ENCODE results near the gene MALAT1. TPM values are rescaled to one million over a fixed set of nuclear protein-coding genes. Genes with fewer than 3 reads are reported as not detected.

Gene MALAT1
- total RNA-seq, 6 donors from 2014 or later: 9,697 to 52,390 (median 19,698) TPM

- Histone ChIP-seq H3K4me1 (peaks cover 66 to 72% (median 69%) of the 10 kb centered on the region in 4 donors), H3K4me3 (peak overlapping the region in 1 of 4 donors; percentile 16), H3K27ac (peak overlapping the region; percentile 90 to 99 (median 96)), H3K27me3 (no peaks in the 10 kb centered on the region), H3K9me3 (no peaks in the 10 kb centered on the region), H3K36me3 (no peaks in the 10 kb centered on the region)
- no peak for TF ChIP-seq POLR2A (IDR thresholded peaks at IDR 0.05)
- ATAC-seq (ENCODE audit: low FRiP score in 2 of 2) (no peak), DNase-seq (no peak)
- 39 to 53% methylated on average over 6 to 8 of the region's 10 CpGs for WGBS, 2 donors
Measured at GRCh38 chr11:65488273-65489034, 10.4 kb upstream of the MALAT1 start.

GRCh38 chr11:65489035-65489705 lies 9.7 kb upstream of the MALAT1 start:
- Histone ChIP-seq H3K36me3 (no peaks in the 10 kb centered on the region), H3K4me1 (peaks cover 74 to 79% (median 76%) of the 10 kb centered on the region in 4 donors), H3K4me3 (no peak overlapping the region), H3K27ac (peak overlapping the region; percentile 90 to 99 (median 96)), H3K9me3 (no peaks in the 10 kb centered on the region), H3K27me3 (no peaks in the 10 kb centered on the region)
- WGBS, 2 donors: 70 to 80% methylated on average over 6 to 10 of the region's 10 CpGs
- no peak for DNase-seq
- ATAC-seq (ENCODE audit: low FRiP score in 2 of 2): peak in 1 of 2 donors; percentile 2
- no peak for TF ChIP-seq EP300 (IDR thresholded peaks at IDR 0.05)
- TF ChIP-seq POLR2A (IDR thresholded peaks at IDR 0.05): peak in 1 of 4 donors; percentile 15
- TF ChIP-seq, protein P1, sequence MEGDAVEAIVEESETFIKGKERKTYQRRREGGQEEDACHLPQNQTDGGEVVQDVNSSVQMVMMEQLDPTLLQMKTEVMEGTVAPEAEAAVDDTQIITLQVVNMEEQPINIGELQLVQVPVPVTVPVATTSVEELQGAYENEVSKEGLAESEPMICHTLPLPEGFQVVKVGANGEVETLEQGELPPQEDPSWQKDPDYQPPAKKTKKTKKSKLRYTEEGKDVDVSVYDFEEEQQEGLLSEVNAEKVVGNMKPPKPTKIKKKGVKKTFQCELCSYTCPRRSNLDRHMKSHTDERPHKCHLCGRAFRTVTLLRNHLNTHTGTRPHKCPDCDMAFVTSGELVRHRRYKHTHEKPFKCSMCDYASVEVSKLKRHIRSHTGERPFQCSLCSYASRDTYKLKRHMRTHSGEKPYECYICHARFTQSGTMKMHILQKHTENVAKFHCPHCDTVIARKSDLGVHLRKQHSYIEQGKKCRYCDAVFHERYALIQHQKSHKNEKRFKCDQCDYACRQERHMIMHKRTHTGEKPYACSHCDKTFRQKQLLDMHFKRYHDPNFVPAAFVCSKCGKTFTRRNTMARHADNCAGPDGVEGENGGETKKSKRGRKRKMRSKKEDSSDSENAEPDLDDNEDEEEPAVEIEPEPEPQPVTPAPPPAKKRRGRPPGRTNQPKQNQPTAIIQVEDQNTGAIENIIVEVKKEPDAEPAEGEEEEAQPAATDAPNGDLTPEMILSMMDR (IDR thresholded peaks at IDR 0.05): no peak
- TF ChIP-seq POLR2AphosphoS5 (IDR thresholded peaks at IDR 0.05): peak; percentile 42 to 55

GRCh38 chr11:65489706-65490320 lies 9.0 kb upstream of the MALAT1 start:
- Histone ChIP-seq H3K4me1 (peaks cover 80 to 84% (median 82%) of the 10 kb centered on the region in 4 donors), H3K27me3 (no peaks in the 10 kb centered on the region), H3K4me3 (no peak overlapping the region), H3K9me3 (no peaks in the 10 kb centered on the region), H3K27ac (peak overlapping the region; percentile 90 to 99 (median 96)), H3K36me3 (no peaks in the 10 kb centered on the region)
- WGBS, 2 donors: 47 to 58% methylated on average over 7 to 8 of the region's 8 CpGs
- ATAC-seq (ENCODE audit: low FRiP score in 2 of 2) (no peak), DNase-seq (no peak)
- TF ChIP-seq, protein P1 (IDR thresholded peaks at IDR 0.05): no peak
- TF ChIP-seq EP300 (IDR thresholded peaks at IDR 0.05): no peak
- no peak for TF ChIP-seq POLR2AphosphoS5 (IDR thresholded peaks at IDR 0.05)
- no peak for TF ChIP-seq POLR2A (IDR thresholded peaks at IDR 0.05)

DNA sequence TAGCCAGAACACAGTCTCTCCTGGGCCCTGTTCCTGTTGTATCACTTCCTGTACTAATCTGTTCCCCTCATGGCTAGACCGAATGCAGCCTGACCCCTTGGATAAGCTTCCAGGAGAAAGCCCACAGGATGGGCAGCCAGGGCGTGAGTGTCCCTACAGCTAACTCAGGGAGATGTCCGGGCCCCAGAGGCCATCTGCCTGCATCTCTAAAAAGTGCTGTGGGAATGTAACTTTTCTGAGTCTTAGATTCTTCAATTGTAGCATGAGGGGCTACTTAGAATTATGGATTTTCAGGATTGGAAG lies 7.7 kb upstream of the MALAT1 start:
- DNase-seq (no peak), ATAC-seq (ENCODE audit: low FRiP score in 2 of 2) (no peak)
- Histone ChIP-seq H3K27me3 (no peaks in the 10 kb centered on the region), H3K27ac (peak overlapping the region; percentile 90 to 99 (median 96)), H3K36me3 (no peaks in the 10 kb centered on the region), H3K4me1 (peaks cover 90 to 97% (median 92%) of the 10 kb centered on the region in 4 donors), H3K9me3 (no peaks in the 10 kb centered on the region), H3K4me3 (no peak overlapping the region)
- TF ChIP-seq, protein P1 (IDR thresholded peaks at IDR 0.05): no peak
- no peak for TF ChIP-seq POLR2A (IDR thresholded peaks at IDR 0.05)
- no peak for TF ChIP-seq EP300 (IDR thresholded peaks at IDR 0.05)
- no peak for TF ChIP-seq POLR2AphosphoS5 (IDR thresholded peaks at IDR 0.05)
- WGBS, 2 donors: 72 to 76% methylated on average over 3 of the region's 3 CpGs

All from upper lobe of left lung (tissue), 6 donors.